MM.1S (cell line): Measurements from ENCODE around the gene NEK6.

Source experiments
- DNase-seq: peaks from one replicate; pipeline ENCODE4 v3.0.0-alpha.2; 2015
- H2AFZ ChIP-seq: fragments of 300-600 bp; sonication (generic); 2 replicates; pipeline ENCODE4 v1.6.0; 2016; ENCODE audit warnings: antibody characterized with exemption, low read length
- H3F3A ChIP-seq: fragments of 300-600 bp; sonication (generic); 2 replicates; pipeline ENCODE4 v1.6.1; 2016; ENCODE audit warnings: mild to moderate bottlenecking, antibody characterized with exemption, low read length, moderate library complexity, mixed read lengths; ENCODE audit not compliant: insufficient read depth
- H3K27ac ChIP-seq: fragments of 300-600 bp; sonication (generic); 2 replicates; pipeline ENCODE4 v1.5.1; 2016; ENCODE audit warnings: mild to moderate bottlenecking, low read length
- H3K27me3 ChIP-seq: fragments of 300-600 bp; sonication (generic); replicated peaks from 2 replicates; pipeline ENCODE4 v1.6.0; 2016; ENCODE audit warnings: low read length; ENCODE audit not compliant: insufficient read depth
- H3K36me3 ChIP-seq: fragments of 300-600 bp; sonication (generic); replicated peaks from 2 replicates; pipeline ENCODE4 v1.6.1; 2016; ENCODE audit warnings: mild to moderate bottlenecking, low read length, mixed read lengths; ENCODE audit not compliant: insufficient read depth
- H3K4me1 ChIP-seq: fragments of 300-600 bp; sonication (generic); 2 replicates; pipeline ENCODE4 v1.6.1; 2016; ENCODE audit warnings: low read length, mixed read lengths
- H3K4me2 ChIP-seq: fragments of 300-600 bp; sonication (generic); 2 replicates; pipeline ENCODE4 v1.6.0; 2016; ENCODE audit warnings: low read depth, low read length
- H3K4me3 ChIP-seq: fragments of 300-600 bp; sonication (generic); 2 replicates; pipeline ENCODE4 v1.5.1; 2016; ENCODE audit warnings: low read length, mixed read lengths
- H3K79me2 ChIP-seq: fragments of 300-600 bp; sonication (generic); 2 replicates; pipeline ENCODE4 v1.6.1; 2016; ENCODE audit warnings: mixed run types, low read length, mixed read lengths
- H3K9ac ChIP-seq: fragments of 300-600 bp; sonication (generic); 2 replicates; pipeline ENCODE4 v1.6.1; 2016; ENCODE audit warnings: low read length, mixed read lengths
- H3K9me2 ChIP-seq: fragments of 300-600 bp; sonication (generic); replicated peaks from 2 replicates; pipeline ENCODE4 v1.6.1; 2016; ENCODE audit warnings: mild to moderate bottlenecking, low read length, mixed read lengths; ENCODE audit not compliant: insufficient read depth
- H3K9me3 ChIP-seq: fragments of 300-600 bp; sonication (generic); replicated peaks from 2 replicates; pipeline ENCODE4 v1.6.1; 2016; ENCODE audit warnings: mild to moderate bottlenecking, low read length, mixed read lengths; ENCODE audit not compliant: insufficient read depth
- H4K20me1 ChIP-seq: fragments of 300-600 bp; sonication (generic); 2 replicates; pipeline ENCODE4 v1.6.1; 2016; ENCODE audit warnings: mild to moderate bottlenecking, low read length, moderate library complexity, mixed read lengths; ENCODE audit not compliant: insufficient read depth
- EZH2 ChIP-seq: fragments of 300-600 bp; sonication (generic); optimal IDR thresholded peaks from 2 replicates; pipeline ENCODE3; 2017; ENCODE audit warnings: low read depth, mild to moderate bottlenecking, antibody characterized with exemption, low read length, mixed read lengths
- EZH2phosphoT487 ChIP-seq: fragments of 300-600 bp; sonication (generic); IDR thresholded peaks from 2 replicates; pipeline ENCODE4 v1.6.1; 2018; ENCODE audit warnings: antibody characterized with exemption, low read length
- TF ChIP-seq, protein P1 (sequence below): fragments of 300-600 bp; sonication (generic); IDR thresholded peaks from 2 replicates; pipeline ENCODE4 v1.5.1; 2016; ENCODE audit warnings: antibody characterized with exemption, low read length, mixed read lengths

NEK6 gene

DNA sequence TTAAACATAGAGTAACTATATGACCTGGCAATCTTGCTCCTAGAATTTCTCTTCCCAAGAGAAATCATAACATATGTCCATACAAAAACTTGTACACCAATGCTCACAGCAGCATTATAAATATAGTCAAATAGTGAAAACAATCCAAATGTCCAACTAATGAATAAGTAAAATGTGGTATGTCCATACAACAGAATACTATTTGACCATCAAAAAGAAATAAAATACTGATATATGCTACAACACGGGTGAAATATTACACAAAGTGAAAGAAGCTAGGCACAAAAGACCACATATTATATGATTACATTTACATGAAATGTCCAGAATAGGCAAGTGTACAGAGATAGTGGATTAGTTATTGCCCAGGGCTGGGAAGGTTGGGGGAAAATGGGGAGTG, 116.1 kb downstream of the NEK6 start:
- no peak for DNase-seq
- H2AFZ ChIP-seq = no peak overlapping the region
- no peak overlapping the region for H3K4me2 ChIP-seq
- H3K27me3 ChIP-seq = no peaks in the 10 kb centered on the region
- H4K20me1 ChIP-seq = peaks cover 7% of the 10 kb centered on the region
- no peak overlapping the region for H3K4me3 ChIP-seq
- no peak overlapping the region for H3K27ac ChIP-seq
- peaks cover 95% of the 10 kb centered on the region for H3K79me2 ChIP-seq
- H3K9ac ChIP-seq = no peak overlapping the region
- H3K9me3 ChIP-seq = no peaks in the 10 kb centered on the region
- no peaks in the 10 kb centered on the region for H3F3A ChIP-seq
- TF ChIP-seq EZH2 = no peak
- no peak for TF ChIP-seq EZH2phosphoT487
- TF ChIP-seq, protein P1, sequence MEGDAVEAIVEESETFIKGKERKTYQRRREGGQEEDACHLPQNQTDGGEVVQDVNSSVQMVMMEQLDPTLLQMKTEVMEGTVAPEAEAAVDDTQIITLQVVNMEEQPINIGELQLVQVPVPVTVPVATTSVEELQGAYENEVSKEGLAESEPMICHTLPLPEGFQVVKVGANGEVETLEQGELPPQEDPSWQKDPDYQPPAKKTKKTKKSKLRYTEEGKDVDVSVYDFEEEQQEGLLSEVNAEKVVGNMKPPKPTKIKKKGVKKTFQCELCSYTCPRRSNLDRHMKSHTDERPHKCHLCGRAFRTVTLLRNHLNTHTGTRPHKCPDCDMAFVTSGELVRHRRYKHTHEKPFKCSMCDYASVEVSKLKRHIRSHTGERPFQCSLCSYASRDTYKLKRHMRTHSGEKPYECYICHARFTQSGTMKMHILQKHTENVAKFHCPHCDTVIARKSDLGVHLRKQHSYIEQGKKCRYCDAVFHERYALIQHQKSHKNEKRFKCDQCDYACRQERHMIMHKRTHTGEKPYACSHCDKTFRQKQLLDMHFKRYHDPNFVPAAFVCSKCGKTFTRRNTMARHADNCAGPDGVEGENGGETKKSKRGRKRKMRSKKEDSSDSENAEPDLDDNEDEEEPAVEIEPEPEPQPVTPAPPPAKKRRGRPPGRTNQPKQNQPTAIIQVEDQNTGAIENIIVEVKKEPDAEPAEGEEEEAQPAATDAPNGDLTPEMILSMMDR = no peak
- H3K4me1 ChIP-seq = no peaks in the 10 kb centered on the region
- no peaks in the 10 kb centered on the region for H3K9me2 ChIP-seq
- no peaks in the 10 kb centered on the region for H3K36me3 ChIP-seq

DNA sequence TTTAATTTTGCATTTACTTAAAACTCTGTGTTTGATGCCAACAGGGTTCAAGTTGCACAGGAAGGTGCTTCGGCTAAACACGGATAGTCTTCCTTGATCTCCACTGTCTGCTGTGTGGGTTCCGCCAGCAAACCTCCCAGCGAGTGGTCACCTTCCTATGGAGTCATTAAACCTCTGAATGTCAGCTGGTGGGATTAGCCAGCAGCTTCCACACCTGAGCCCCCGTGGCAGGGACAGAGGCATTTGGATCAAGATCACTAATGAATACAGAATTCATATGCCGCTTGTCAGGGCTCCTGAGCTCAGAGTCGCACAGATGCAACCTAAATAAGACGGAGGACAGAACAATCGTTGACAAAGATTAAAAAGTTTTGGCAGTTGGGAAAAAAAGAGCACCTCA, 118.0 kb downstream of the NEK6 start:
- H3K79me2 ChIP-seq = peaks cover 91% of the 10 kb centered on the region
- H3K4me1 ChIP-seq = no peaks in the 10 kb centered on the region
- H3K4me3 ChIP-seq = no peak overlapping the region
- H3K9me3 ChIP-seq = no peaks in the 10 kb centered on the region
- H3K9ac ChIP-seq = no peak overlapping the region
- no peaks in the 10 kb centered on the region for H3K9me2 ChIP-seq
- DNase-seq = no peak
- no peak overlapping the region for H2AFZ ChIP-seq
- H3K36me3 ChIP-seq = no peaks in the 10 kb centered on the region
- H4K20me1 ChIP-seq = peaks cover 7% of the 10 kb centered on the region
- no peak overlapping the region for H3K27ac ChIP-seq
- no peaks in the 10 kb centered on the region for H3K27me3 ChIP-seq
- TF ChIP-seq EZH2phosphoT487 = no peak
- TF ChIP-seq, protein P1 = no peak
- TF ChIP-seq EZH2 = no peak
- H3K4me2 ChIP-seq = no peak overlapping the region
- H3F3A ChIP-seq = no peaks in the 10 kb centered on the region

DNA sequence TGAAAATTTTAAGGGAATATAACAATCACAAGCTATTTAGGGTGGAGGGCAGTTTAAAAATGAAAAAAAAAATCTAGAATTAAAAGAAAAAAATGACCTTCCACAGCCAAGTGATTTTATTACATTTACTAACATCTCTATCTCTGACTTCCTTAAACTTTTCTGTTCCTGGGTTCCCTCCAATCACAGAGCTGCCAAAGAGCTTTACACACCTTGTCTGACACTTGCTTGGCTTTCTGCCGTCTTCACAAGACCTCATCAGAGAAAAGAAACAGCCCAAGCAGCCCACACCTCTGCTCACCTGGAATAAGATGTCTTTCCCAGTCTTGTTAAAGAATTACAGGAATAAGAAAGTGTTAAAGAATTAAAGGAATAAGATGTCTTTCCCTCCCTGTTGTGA, 118.6 kb downstream of the NEK6 start:
- no peak overlapping the region for H3K4me3 ChIP-seq
- peaks cover 90% of the 10 kb centered on the region for H3K79me2 ChIP-seq
- peaks cover 8% of the 10 kb centered on the region for H4K20me1 ChIP-seq
- no peak overlapping the region for H3K27ac ChIP-seq
- H3K27me3 ChIP-seq = no peaks in the 10 kb centered on the region
- no peak overlapping the region for H3K9ac ChIP-seq
- no peaks in the 10 kb centered on the region for H3K9me2 ChIP-seq
- H3K36me3 ChIP-seq = no peaks in the 10 kb centered on the region
- DNase-seq = no peak
- H2AFZ ChIP-seq = no peak overlapping the region
- H3F3A ChIP-seq = no peaks in the 10 kb centered on the region
- H3K4me2 ChIP-seq = no peak overlapping the region
- H3K4me1 ChIP-seq = no peaks in the 10 kb centered on the region
- H3K9me3 ChIP-seq = no peaks in the 10 kb centered on the region
- no peak for TF ChIP-seq EZH2
- no peak for TF ChIP-seq EZH2phosphoT487
- TF ChIP-seq, protein P1 = no peak
